GM21576 (cell line): Measurements from ENCODE around the gene DCTD.

Experiments
- ATAC-seq: cut with Tn5 transposase; IDR thresholded peaks from one replicate; pipeline ENCODE4 v1.9.1; 2021; ENCODE audit warnings: mild to moderate bottlenecking, moderate library complexity; ENCODE audit not compliant: unreplicated experiment

DCTD gene

DNA sequence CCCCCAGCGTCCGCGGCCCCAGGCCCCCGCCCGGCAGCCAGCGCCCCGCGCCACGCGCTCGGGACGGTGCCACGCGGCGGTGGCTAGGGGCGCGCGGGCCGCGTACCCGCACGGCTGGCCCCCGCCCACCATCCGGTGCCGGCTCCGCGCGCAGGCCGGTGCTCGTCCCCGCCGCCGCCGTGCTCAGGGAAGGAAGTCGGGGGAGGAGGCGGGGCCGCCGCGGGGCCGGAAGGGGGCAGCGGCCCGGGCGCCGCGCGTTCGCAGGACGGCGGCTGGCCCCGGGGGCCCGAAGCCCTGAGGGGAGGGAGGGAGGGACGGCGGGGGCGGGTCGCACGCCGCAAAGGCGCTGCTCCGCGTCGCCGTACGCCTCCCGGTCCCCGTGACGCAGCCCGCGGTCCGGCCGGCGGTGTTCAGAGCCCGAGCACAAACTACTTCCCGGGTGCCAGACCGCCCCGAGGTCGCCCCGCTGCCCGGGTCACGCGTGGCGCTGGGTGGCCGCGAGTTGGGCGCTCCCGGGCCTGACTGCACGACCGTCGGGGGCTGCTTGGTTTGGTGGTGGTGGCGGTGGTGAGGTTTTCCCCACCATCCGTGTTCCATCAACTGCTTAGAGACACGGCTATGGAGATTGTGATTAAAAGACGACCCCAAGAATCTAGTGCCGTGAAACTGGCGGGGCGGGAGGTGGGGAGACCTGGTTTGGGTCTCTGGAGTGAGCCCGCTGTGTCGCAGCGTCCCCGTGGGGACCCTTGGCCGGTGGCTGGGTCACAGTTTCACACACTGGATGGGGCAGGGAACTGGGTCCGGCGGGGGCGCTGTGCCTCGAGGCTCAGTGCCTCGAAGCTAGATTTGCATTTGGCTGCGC is at the start of gene DCTD:
Gene DCTD, minus strand, starts transcription at position 205 of the 862 bp plus-strand sequence. CDS start 1,818 bp downstream, outside the sequence.
- ATAC-seq = peak; percentile 89

DNA sequence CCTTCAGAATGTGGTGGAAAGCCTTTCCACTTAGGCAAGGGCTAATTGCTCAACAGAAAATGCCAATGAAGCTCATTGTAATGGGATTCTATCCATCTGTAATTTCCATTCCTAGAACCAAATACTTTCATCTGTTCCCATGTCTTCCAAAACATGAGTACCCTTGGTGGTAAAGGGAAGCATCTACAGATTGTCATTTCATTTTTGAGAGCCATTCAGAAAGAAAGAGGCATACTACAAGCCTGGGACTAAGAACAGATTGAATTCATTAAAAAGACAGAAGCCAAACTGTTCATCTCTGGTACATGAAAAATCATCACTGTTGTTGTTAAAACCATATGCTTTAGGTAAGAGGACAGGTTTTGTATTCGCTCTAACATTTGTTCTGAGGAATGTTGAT is 43.6 kb upstream of the DCTD start:
- ATAC-seq = no peak

DNA sequence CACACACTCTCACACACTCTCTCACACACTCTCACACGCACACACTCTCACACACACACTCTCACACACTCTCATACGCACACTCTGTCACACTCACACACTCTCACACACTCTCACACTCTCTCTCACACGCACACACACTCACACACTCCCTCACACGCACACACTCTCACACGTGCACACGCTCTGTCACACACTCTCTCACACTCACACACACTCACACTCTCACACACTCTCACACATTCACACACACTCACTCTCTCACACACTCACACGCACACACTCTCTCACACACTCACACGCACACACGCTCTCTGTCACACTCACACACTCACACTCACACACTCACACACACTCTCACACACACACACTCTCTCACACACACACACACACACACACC is 43.0 kb upstream of the DCTD start:
- ATAC-seq = no peak

- no peak for ATAC-seq
Measured at GRCh38 chr4:182955411-182955810, 38.2 kb upstream of the DCTD start.

DNA sequence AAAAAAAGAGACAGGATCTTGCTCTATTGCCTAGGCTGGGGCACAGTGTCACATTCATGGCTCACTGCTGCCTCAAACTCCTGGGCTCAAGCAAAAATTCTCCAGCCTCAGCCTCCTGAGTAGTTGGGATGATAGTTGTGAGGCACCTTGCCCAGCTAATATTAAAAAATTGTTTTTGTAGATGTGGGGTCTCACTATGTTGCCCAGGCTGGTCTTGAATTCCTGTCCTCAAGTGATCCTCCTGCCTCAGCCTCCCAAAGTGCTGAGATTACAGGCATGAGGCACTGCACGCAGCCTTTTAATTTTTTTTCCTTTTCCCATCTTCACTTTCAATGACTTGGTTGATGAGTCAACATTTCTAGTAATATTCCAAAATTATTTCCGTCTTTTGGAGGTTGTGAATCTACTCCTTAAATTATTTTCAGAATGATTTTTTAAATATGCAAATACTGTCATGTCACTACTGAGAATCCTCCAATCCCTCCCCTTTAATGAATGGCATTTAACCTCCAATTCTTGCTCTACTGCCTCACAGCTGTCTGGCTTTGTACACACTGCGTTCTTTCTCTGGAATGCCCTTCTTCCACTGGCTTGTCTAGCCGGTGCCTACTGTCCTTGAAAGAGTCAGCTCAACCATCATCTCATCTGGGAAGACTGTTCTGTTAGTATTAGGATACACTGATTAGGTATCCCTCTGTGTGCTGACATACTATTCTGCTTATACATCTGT is 27.5 kb upstream of the DCTD start:
- ATAC-seq = no peak

GRCh38 chr4:182939680-182940079 is 22.5 kb upstream of the DCTD start:
- no peak for ATAC-seq

GRCh38 chr4:182938205-182938645 is 21.0 kb upstream of the DCTD start:
- peak; percentile 97 for ATAC-seq

DNA sequence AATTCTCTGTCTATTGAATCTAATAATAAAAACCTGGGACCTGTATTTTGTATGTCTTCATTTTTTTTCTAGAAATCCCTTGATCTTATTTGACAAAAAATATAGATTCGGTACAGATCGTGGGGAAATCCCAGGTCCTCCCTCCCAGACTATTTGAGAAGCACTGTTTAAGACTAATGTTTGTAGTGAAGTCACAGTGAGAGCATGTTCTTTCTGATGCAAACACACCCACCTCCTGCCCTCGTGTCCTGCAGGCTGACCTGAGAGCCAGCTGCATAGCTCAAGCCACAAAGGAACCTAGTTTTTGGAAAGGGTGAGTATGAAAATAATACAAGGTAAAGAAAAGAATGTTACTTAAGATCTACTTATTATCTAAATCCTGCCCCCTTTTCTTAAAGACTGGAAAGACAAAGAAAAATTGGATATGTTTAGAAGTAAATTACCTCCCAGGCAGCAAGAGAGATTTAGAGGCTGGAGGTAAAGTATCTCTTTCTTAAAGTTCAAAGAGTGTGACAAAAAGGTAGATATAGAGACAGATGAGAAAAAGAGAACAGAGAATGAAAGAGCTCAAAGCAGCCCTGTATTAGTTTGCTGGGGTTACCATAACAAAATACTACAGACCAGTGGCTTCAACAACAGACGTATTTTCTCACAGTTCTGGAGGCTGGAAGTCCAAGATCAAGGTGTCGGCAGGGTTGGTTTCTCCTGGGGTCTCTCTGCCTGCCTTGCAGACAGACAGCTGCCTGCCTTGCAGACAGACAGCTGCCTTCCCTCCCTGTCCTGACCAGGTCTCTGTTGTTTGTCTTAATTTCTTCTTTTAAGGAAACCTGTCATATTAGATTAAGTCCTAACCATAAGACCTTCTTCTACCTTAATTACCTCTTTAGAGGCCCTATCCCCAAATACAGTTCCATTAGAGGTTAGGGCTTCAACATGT is 20.4 kb upstream of the DCTD start:
- peak; percentile 26 for ATAC-seq

- ATAC-seq = no peak
Measured at GRCh38 chr4:182932651-182933050, 15.5 kb upstream of the DCTD start.

DNA sequence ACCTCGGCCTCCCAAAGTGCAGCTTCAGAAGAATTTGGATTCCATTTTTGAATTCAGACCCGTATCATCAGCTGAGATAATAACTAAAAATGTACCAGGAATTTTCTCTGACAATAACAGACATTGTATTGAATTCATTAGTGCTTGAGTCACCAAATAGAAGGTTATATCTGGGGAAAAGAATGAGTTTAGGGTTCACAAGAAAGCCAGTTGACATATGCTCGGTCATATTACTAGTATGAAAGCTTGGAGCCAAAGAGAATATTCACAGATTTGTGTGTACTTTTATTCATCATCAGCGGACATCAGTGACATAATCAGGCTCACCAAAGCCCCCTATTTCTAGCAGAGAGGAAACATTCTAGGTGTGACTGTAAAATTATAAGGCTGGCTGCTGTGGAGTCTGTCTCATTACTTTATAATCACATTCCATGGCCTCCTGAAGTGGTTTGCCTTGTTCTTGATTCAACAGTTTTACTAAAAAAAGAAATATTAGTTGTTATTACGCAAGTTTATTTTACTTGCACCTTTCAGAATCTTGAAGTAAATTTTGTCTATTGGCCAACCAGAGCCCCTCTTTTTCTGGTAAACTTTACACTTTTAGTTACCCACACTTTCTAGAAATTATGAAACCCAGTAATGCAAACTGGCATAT is 14.6 kb upstream of the DCTD start:
- no peak for ATAC-seq

DNA sequence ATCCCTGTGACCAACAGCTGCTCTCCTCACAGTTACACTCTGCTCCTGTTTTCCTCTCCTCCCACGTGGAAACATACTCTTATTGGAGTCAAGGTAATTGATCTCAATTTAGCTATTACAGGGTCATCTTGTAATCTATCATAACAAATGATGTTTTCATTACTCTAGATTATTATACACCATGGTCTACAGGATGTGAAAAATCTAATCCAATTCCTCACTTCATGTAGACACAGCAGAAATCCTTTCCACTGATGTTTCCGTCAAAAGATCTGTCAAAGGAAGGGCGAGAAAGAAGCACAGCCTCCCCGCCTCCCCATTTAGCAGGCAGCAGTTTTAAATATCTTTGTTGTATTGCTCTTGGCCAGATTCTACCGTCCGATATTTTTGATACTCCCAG is 13.7 kb upstream of the DCTD start:
- no peak for ATAC-seq

GRCh38 chr4:182929296-182929695 is 12.1 kb upstream of the DCTD start:
- ATAC-seq = no peak

- no peak for ATAC-seq
Measured at GRCh38 chr4:182928061-182928460, 10.9 kb upstream of the DCTD start.

DNA sequence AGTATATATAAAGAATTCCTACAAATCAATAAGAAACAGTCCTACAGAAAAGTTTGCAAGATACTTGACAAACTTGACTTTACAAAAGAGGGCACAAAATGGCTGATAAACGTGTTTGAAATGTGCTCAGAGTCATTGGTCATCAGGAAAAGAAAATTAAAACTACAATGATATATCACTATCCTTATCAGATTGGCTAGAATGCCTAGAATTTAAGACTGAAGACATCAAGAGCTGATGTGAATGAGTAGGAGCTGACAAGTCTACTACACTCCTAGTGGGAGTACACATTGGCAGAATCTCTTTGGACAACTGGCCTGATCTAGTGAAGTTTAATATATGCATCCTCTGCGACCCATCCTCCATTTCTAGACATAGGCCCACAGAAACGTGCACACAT is 10.3 kb upstream of the DCTD start:
- ATAC-seq = no peak

DNA sequence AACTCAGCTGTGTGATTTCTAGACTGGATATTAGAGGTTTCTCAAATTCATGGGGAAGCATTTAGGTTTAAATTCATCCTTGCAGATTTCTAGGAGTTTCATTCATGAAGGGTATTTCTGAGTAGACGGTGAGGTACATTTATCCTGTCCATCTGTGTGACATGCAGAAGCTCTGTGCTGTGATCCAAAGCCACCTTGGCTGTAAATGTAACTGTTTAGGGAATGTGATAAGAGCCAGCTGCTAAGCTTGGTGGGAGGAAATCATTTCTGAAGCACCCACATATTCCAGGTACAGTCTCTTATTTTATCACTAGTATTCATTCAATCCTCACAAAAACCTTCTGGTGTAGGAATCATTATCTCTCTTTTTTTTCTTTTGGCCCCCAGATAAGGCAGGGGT is 8.7 kb upstream of the DCTD start:
- no peak for ATAC-seq

DNA sequence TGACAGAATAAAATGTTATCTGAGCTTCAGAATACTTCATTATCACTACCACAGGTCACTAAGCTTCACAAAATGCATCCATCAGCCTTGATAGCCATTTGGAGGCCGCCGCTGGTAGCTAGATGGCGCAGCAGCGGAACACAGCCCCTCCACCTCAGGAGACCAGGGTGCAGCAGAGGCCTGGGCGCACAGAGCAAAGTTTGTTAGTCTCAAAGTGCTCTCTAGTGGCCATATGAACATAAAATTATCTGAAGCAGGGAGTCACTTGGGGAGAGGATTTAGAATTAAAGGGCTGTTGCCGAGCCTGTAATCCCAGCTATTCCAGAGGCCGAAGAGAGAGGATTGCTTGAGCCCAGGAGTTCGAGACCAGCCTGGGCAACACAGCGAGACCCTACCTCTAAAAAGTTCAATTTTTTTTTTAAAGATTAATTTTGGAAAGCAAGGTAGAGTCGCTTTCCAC is 8.1 kb upstream of the DCTD start:
- ATAC-seq = peak; percentile 100

GRCh38 chr4:182924497-182924896 is 7.3 kb upstream of the DCTD start:
- ATAC-seq = no peak

GRCh38 chr4:182923796-182924340 is 6.7 kb upstream of the DCTD start:
- no peak for ATAC-seq

GRCh38 chr4:182923366-182923765 is 6.2 kb upstream of the DCTD start:
- no peak for ATAC-seq
